MCF 10A (cell line): ENCODE results near the gene LITAF. TPM values are rescaled to one million over a fixed set of nuclear protein-coding genes. Genes with fewer than 3 reads are reported as not detected.

Experiments
- BruUV-seq: library from RNA; stranded (reverse); fragments of 400-500 nt; replicated peaks from 2 replicates; lab custom pipeline; 2021; lab: Mats Ljungman, UMichigan
- CTCF ChIA-PET: fragments of 300-600 bp; sonication (Branson Sonifier 250); formaldehyde crosslinking; extraction: SDS; loops from one replicate; lab custom pipeline; 2021; ENCODE audit warnings: antibody characterized with exemption, inconsistent platforms; lab: Yijun Ruan, JAX
- POLR2A ChIA-PET: fragments of 300-600, 350-650 bp; sonication (Branson Sonifier 250); formaldehyde crosslinking; extraction: SDS; loops from one replicate; lab custom pipeline; 2020; ENCODE audit warnings: antibody characterized with exemption, inconsistent platforms; lab: Yijun Ruan, JAX
- DNase-seq: peaks from one replicate; pipeline ENCODE4 v3.0.0-alpha.2; 2018; ENCODE audit not compliant: unreplicated experiment
- H3K27ac Mint-ChIP-seq: one replicate; pipeline ENCODE4 v1.8.0; 2022; ENCODE audit warnings: mild to moderate bottlenecking, low read depth, mixed read lengths; ENCODE audit not compliant: unreplicated experiment
- H3K27me3 Mint-ChIP-seq: one replicate; pipeline ENCODE4 v1.8.0; 2022; ENCODE audit warnings: mixed read lengths; ENCODE audit not compliant: insufficient read depth, unreplicated experiment
- H3K36me3 Mint-ChIP-seq: one replicate; pipeline ENCODE4 v1.8.0; 2022; ENCODE audit warnings: mild to moderate bottlenecking, moderate library complexity, mixed read lengths; ENCODE audit not compliant: insufficient read depth, unreplicated experiment
- H3K4me1 Mint-ChIP-seq: one replicate; pipeline ENCODE4 v1.8.0; 2022; ENCODE audit warnings: mixed read lengths; ENCODE audit not compliant: insufficient read depth, unreplicated experiment
- H3K4me3 Mint-ChIP-seq: one replicate; pipeline ENCODE4 v1.8.0; 2022; ENCODE audit warnings: mild to moderate bottlenecking, moderate library complexity, mixed read lengths; ENCODE audit not compliant: unreplicated experiment
- H3K9me3 Mint-ChIP-seq: one replicate; pipeline ENCODE4 v1.8.0; 2022; ENCODE audit warnings: mixed read lengths; ENCODE audit not compliant: unreplicated experiment
- CTCF ChIP-seq: fragments of 200-600 bp; IDR thresholded peaks from one replicate; pipeline ENCODE4 v1.8.0; 2022; ENCODE audit warnings: antibody characterized with exemption, mild to moderate bottlenecking; ENCODE audit not compliant: unreplicated experiment
- intact Hi-C: fragments of 100-400 bp; cut with micrococcal nuclease; formaldehyde crosslinking; loops from 2 replicates; pipeline ENCODE4 v1.14.1; 2022
- total RNA-seq: library from RNA; stranded (reverse); gene quantifications from 2 replicates; pipeline ENCODE4 v1.2.3, GENCODE V29; 2022

Gene LITAF
- total RNA-seq, 1 experiment from 2014 or later: 120 TPM

DNA sequence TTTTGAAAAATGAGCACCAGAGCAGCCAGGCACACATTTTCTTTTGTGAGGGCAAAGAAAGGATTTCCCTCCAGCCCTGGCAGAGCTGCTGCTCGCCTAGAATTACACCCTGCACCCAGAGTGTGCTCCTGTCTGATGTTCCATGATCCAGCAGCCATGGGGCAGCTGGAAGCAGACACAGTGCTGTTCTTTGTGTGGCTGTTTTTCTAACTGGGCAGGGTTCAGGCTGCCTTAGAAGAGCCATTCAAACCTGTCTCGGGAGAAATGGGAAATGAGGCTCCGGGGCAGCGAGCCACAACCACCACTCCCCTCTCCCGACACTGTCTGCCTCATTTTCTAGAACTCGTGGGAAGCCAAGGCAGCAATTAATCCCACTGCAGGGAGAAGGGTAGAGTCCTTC is 28.9 kb downstream of the LITAF start:
- POLR2A ChIA-PET: no interaction called here
- no peaks in the 10 kb centered on the region for H3K27me3 Mint-ChIP-seq
- TF ChIP-seq CTCF: no peak
- peaks cover 13% of the 10 kb centered on the region for H3K4me1 Mint-ChIP-seq
- no peak overlapping the region for H3K27ac Mint-ChIP-seq
- intact Hi-C loops: no loop called here
- BruUV-seq: no TSS peak
- CTCF ChIA-PET: interaction anchor here (0.6 to 1.2 kb wide), 3 partner anchors 25 to 549 kb away, joined by 3 to 4 read pairs (median 4); no protein-coding TSS in a partner anchor
- H3K9me3 Mint-ChIP-seq: peaks cover 13% of the 10 kb centered on the region
- no peak for DNase-seq
- H3K36me3 Mint-ChIP-seq: peaks cover 49% of the 10 kb centered on the region
- no peak overlapping the region for H3K4me3 Mint-ChIP-seq

DNA sequence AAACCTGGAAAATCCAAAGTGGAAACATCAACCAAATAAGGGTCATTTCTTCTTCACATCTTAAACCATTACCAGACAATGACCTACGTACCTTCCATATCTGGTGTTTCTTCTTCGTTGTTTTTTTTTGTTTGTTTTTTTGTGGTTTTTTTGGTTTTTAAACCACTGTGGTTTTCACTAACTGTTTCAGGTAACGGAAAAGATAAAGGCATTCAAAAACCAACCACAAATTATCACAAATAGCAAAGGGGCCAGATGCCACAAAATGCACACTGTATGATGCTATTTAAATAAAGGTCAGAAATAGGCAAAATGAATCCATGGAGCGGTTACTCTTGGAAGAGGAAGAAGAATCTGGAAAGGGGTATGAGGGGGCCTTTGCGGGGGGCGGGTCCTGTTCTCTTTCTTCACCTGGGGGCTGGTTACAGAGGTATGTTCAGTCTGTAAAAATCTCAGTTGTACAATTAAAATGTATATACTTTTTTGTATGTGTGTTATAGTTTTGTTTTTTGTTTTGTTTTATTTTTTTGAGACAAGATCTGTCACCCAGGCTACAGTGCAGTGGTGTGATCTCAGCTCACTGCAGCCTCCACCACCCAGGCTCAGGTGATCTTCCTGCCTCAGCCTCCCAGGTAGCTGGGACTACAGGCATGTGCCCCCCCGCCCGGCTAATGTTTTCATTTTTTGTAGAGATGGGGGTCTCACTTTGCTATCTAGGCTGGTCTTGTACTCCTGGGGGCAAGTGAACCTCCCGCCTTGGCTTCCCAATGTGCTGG is 29.6 kb downstream of the LITAF start:
- no peak for TF ChIP-seq CTCF
- Mint-ChIP-seq H3K4me3 (no peak overlapping the region), H3K27me3 (no peaks in the 10 kb centered on the region), H3K4me1 (peaks cover 13% of the 10 kb centered on the region), H3K27ac (no peak overlapping the region), H3K9me3 (peaks cover 13% of the 10 kb centered on the region), H3K36me3 (peaks cover 55% of the 10 kb centered on the region)
- no TSS peak for BruUV-seq
- POLR2A ChIA-PET: no interaction called here
- no peak for DNase-seq
- CTCF ChIA-PET: interaction anchor here (1.2 kb wide), 1 partner anchor 83 kb away, joined by 3 read pairs; no protein-coding TSS in a partner anchor
- intact Hi-C loops: no loop called here

DNA sequence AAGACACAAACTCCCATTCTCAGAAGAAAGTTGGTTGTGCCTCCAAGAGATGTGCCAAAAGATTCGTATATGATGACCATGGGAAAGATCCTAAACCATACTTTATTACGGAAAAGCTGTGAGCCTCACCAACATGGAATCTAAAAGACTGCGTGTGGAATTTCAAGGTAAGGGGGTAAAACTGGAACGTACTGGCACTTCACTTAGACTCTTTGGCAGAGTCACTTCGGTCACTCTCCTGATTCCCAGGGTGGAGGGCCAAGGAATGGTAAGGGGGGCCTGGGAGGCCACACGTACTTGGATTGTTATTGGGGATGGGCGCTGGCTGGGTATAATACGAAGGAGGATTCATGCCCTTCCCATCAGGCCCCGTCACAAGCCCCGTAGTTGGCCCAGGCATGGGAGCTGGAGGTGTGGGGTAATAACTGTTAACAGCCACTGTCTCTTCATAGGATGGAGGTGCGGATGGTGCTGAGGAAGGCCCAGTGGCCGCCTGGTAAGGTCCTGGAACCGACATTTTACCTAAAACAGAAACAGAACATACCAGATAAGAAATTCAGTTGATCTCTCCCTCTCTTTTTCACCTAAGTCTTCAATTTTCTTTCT is 30.4 kb downstream of the LITAF start:
- H3K27ac Mint-ChIP-seq: no peak overlapping the region

More for the DNA sequence above, 30.4 kb downstream of the LITAF start:
- Mint-ChIP-seq H3K4me3 (no peak overlapping the region), H3K36me3 (peaks cover 63% of the 10 kb centered on the region), H3K4me1 (peaks cover 6% of the 10 kb centered on the region), H3K9me3 (peaks cover 13% of the 10 kb centered on the region), H3K27me3 (no peaks in the 10 kb centered on the region)
- no TSS peak for BruUV-seq
- CTCF ChIA-PET: interaction anchor here (0.6 to 1.4 kb wide), 5 partner anchors 19 to 160 kb away, joined by 3 to 7 read pairs (median 3); no protein-coding TSS in a partner anchor
- intact Hi-C loops: no loop called here
- no peak for TF ChIP-seq CTCF
- POLR2A ChIA-PET: interaction anchor here (3.0 kb wide), 1 partner anchor 21 kb away, joined by 11 read pairs; no protein-coding TSS in a partner anchor
- DNase-seq: no peak
